ENCODE measurements around the gene GPAM. TPM values are rescaled to one million over a fixed set of nuclear protein-coding genes. Genes with fewer than 3 reads are reported as not detected.

The GPAM gene
- total and polyA plus RNA-seq, 10 of the 15 experiments (the other 5 are each of a cell fraction or from before 2014, with no cell fraction given): 3.3 to 9.4 (median 7.4) TPM

DNA sequence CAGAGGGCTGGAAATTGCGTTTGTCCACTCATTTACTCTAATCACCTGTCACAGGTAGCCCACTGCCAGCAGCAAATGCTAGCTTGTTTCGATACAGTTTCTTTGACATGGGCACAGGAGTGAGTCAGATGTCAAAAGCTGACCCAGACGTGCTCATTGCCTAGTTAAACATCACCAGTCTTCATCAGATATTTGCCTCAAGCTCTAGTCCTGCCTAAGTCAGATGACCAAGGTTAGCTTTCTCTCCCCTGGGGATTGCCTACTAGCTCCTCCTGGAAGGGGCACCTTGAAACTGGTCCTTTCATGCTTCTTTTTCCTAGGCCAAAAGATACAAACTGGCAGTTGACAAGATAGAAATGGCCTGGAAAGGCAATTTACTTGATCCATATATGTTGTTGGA is 35.2 kb downstream of the GPAM start (continued):
- TF ChIP-seq, protein P1, sequence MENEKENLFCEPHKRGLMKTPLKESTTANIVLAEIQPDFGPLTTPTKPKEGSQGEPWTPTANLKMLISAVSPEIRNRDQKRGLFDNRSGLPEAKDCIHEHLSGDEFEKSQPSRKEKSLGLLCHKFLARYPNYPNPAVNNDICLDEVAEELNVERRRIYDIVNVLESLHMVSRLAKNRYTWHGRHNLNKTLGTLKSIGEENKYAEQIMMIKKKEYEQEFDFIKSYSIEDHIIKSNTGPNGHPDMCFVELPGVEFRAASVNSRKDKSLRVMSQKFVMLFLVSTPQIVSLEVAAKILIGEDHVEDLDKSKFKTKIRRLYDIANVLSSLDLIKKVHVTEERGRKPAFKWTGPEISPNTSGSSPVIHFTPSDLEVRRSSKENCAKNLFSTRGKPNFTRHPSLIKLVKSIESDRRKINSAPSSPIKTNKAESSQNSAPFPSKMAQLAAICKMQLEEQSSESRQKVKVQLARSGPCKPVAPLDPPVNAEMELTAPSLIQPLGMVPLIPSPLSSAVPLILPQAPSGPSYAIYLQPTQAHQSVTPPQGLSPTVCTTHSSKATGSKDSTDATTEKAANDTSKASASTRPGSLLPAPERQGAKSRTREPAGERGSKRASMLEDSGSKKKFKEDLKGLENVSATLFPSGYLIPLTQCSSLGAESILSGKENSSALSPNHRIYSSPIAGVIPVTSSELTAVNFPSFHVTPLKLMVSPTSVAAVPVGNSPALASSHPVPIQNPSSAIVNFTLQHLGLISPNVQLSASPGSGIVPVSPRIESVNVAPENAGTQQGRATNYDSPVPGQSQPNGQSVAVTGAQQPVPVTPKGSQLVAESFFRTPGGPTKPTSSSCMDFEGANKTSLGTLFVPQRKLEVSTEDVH (IDR thresholded peaks at IDR 0.05; ENCODE audit: low read depth, partially characterized antibody): no peak
- no peak for TF ChIP-seq ASH2L (IDR thresholded peaks at IDR 0.05; ENCODE audit: borderline replicate concordance, low read depth)

GRCh38 chr10:112146799-112147198 is 36.8 kb downstream of the GPAM start:
- ChIA-PET RAD21 (ENCODE audit: unreplicated experiment) (no interaction called here), POLR2A (no interaction called here), SMC1A (ENCODE audit: uncharacterized antibody, unreplicated experiment) (no interaction called here), CTCF (interaction anchor here (1.9 kb wide), 1 partner anchor 9 kb away, joined by 9 read pairs; no protein-coding TSS in a partner anchor)
- H3K27me3 ChIP-seq (replicated peaks in 1 of 2; ENCODE audit: control insufficient read depth in 2 of 2, insufficient read depth in 2 of 2, low read length in 1 of 2): no peaks in the 10 kb centered on the region
- FAIRE-seq (no peak), DNase-seq (ENCODE audit: low read depth, low spot score) (no peak), ATAC-seq (no peak)
- no TSS peak for BruUV-seq (replicated peaks)
- H3K9ac ChIP-seq (ENCODE audit: control insufficient read depth, insufficient read depth, low read length): no peak overlapping the region
- no peak overlapping the region for H3K4me3 ChIP-seq
- TF ChIP-seq RAD51 (IDR thresholded peaks at IDR 0.05) (no peak), FOS (IDR thresholded peaks at IDR 0.05; ENCODE audit: borderline replicate concordance, extremely low read depth, insufficient read length) (no peak), KLF5 (IDR thresholded peaks at IDR 0.05; ENCODE audit: partially characterized antibody) (no peak)
- no peak overlapping the region for H2AFZ ChIP-seq (ENCODE audit: control insufficient read depth, low read depth, low read length)
- H3K4me1 ChIP-seq (ENCODE audit: control insufficient read depth, insufficient read depth, low read length): no peaks in the 10 kb centered on the region
- H3K79me2 ChIP-seq (ENCODE audit: control insufficient read depth, insufficient read depth, low read length): no peaks in the 10 kb centered on the region
- in situ Hi-C loops (cut with MboI) (loop anchor here (25.0 kb wide), 2 partner anchors 1534 to 1834 kb away; partner anchors contain the start of gene SMNDC1), intact Hi-C loops (cut with micrococcal nuclease; ENCODE audit: unreplicated experiment) (no loop called here)
- H3K9me3 ChIP-seq (replicated peaks; ENCODE audit: control insufficient read depth, insufficient read depth, low read length): no peaks in the 10 kb centered on the region
- H3K27ac ChIP-seq (ENCODE audit: control insufficient read depth, insufficient read depth): no peak overlapping the region
- 90% methylated on average over 6 of the region's 6 CpGs for WGBS (ENCODE audit: insufficient coverage, insufficient replicate concordance, low lambda C conversion rate, missing lambda C conversion rate)
- H3K36me3 ChIP-seq (ENCODE audit: control insufficient read depth in 2 of 2, insufficient read depth in 2 of 2, low read length in 1 of 2): no peaks in the 10 kb centered on the region; a peak in 1 of 4 replicates
- no peak overlapping the region for H3K4me2 ChIP-seq (ENCODE audit: control insufficient read depth, insufficient read depth)
- H4K20me1 ChIP-seq (ENCODE audit: control insufficient read depth, insufficient read depth): no peaks in the 10 kb centered on the region
